ENCODE data around the gene MIA.

DNA sequence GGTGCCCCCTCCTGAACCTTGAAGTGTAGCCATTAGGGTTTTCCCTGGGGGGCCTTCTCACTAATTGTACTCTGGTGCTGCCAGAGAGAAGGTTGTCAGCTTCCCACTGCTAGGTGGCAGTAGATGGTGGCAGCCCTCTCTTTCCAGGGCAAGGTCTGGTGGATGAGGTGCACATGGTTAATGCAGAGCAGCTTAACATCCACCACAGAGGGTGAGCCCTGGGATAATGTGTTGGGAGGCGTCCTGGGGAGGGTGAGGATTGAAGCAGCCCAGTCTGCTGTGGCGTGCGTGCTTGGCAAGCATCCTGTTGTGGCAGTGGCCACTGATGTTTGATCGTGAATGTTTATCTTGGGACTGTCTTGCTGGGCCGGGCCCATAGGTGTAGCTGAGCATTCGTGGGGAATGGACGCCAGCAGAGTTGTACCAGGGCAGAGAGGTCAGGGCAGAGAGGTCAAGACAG lies 29.5 kb downstream of the MIA start:
- TF ChIP-seq POLR2A (IDR thresholded peaks at IDR 0.05; ENCODE audit: low read length): no peak
- TF ChIP-seq GATA1 (IDR thresholded peaks at IDR 0.05; ENCODE audit: low read depth, low read length): no peak

Data from erythroblast (primary cell).